ENCODE results near the gene ATP23.

Gene ATP23

DNA sequence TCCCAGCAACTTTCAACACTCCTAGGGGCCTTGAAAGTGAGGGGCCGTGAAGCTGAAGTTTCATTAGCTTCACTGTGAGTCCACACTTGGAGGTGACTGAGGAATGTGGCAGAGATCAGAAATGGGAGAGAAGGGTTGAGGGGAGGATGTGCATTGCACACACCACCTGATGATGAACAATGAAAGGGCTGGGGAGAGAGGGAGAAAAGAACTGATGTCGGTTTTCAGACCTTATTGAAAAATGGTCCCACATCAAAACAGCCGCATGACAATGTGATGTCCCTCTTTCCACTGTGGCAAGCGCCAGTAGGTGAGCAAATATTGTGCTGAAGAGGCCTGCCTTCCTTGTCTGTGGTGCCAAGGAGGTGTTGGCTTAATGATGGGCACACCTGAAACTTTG lies 32.3 kb upstream of the ATP23 start:
- no peak for DNase-seq

- no peak for DNase-seq
Observed at GRCh38 chr12:57909611-57910010, 31.8 kb upstream of the ATP23 start.

- no peak for DNase-seq
Observed at GRCh38 chr12:57918147-57918546, 23.2 kb upstream of the ATP23 start.

- no peak for DNase-seq
Observed at GRCh38 chr12:57927086-57927485, 14.3 kb upstream of the ATP23 start.

- DNase-seq = no peak
Observed at GRCh38 chr12:57929092-57929830, 12.1 kb upstream of the ATP23 start.

DNA sequence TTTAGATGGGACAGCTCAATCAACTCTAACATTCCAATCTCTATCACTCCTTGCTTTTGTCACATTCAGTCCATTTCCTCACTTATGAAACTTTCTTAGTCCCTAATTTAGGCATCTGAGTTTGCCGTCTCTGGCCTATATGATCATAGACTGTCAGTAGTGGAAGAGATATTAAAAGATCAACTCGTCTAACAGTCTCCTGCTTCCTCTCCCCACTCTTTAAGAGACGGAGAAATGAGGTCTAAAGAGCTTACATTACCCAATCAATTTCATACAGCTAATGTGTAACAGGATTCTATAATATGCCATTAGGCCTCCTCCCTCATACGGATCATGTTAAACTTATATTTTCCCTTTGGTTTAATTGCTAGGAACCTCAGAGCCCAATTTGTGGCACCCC lies 6.5 kb upstream of the ATP23 start:
- no peak for DNase-seq

DNA sequence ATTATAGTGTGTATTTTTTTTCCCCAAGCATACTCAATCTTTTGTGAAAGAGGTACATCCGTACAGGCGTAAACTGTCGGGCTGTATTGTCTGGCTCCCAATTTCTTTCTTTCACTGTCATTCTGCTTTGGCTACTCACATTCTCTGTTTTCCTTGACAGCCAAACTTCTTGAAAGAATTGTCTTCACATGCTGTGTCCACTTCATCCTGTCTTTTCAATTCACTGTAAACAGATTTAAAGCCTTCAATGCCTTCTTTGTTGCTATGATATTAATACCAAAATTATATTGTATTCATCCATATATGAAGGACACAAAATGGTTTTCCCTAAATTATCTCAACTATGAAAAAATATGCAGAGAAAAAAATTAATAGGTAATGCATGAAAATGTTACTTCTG lies 6.0 kb upstream of the ATP23 start:
- no peak for DNase-seq

GRCh38 chr12:57935839-57936512 lies 5.4 kb upstream of the ATP23 start:
- peak; percentile 87 to 90 (median 88) for DNase-seq

DNA sequence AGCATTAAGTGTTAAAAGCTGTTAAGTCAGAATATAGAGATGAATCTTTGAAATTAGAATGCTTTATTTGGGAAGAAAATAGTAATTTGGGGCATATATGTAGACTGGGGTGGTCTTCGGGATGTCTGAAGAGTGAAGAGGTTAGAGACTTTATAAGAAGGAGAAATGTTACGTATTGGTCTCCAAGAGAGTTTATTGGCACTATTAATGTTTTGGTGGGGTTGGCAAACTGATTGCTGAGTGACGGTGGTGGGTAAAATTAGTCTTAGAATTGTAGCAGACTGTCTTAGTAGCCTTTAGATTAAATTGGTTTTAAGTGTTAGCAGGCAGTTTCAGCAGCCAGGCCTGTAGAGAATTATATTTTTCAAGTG lies 4.9 kb upstream of the ATP23 start:
- DNase-seq = no peak

- DNase-seq = peak in 2 of 3 donors; percentile 2 to 33
Observed at GRCh38 chr12:57939291-57939690, 2.1 kb upstream of the ATP23 start.

GRCh38 chr12:57940052-57940914 lies 1.1 kb upstream of the ATP23 start:
- no peak for DNase-seq

DNA sequence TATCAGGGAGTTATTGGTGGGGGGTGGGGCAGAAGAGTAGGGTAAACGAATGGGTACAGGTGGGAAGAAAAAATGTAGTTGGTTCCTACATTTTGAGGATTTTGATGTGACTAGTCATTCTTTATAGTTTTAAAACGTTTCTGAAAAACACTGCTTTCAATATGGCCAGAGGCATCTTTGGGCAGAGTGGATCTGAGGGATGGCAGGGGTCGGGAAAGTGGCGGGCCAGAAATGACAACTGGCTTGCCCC lies 527 bp upstream of the ATP23 start:
- no peak for DNase-seq

- DNase-seq = no peak
Observed at GRCh38 chr12:57943438-57944080, 2.2 kb downstream of the ATP23 start.

DNA sequence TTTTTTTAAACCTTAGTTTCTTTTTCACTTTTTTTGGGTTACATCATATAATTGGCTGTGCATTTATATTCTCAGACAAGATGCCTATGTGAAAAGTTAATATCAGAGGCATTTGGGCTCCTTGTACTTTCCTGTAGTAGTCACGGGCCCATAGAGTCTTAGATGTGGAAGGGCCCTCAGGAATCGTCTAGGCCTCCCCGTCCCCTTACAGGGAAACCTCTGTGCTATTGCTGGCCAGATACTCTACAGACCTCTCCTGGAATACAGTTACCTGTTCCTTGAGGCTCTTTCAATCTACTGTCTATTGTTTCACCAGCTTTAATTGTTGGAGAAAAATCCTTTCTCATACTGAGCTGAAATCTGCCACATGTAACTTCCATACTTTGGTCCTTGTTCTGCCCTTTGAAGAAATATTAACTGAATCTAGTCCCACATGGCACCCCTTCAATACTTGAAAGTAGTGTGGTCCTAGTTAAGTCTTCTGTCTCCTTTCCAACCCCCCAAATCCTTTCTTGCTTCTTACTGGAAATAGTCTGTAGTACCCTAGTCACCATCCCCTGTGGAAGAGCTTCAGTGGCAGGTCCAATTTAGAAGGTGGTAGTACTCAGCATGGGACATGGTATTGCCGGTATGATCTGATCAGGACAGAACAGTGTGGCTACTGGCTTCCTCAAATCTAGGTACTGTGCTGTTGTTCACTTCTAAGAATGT lies 3.1 kb downstream of the ATP23 start:
- no peak for DNase-seq

DNA sequence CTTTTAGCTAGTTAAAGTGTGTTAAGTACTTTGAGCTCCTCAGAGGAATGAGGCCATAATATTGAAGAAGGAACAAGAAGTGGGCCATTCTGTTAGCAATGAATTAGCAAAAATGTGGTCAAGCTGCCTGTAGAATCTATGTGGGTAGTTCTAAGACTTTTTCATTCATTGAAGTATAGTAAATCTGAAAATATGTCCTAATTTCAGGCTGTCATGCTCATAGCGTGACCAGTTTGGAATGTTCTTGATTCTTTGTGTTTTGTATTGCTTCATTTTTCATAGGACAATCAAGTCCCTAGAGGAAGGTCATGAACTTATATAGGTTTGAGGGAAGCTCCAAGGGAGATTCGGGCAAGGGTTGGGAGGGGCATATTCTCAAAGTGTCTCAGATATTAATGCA lies 11.4 kb downstream of the ATP23 start:
- no peak for DNase-seq

DNA sequence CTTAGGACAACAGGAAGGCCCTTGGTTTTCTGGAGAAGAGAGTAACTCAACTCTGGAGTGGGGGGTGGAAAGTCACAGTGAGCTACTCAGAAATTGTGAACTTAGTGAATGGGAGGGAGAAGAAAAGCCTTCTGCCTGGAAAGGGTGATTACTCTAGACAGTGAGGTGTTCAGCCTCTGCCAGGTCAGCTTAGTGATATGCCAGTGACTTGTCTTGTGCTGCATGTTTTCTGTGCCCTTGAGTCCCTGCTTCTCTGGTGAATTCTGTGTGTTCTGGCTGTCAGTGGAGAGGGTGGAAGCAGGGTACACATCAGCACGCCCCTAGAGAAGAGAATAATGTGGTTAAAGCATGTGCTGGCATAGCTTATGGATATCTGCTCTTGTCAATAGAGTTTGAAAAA lies 13.4 kb downstream of the ATP23 start:
- no peak for DNase-seq

- no peak for DNase-seq
Observed at GRCh38 chr12:57958061-57958657, 16.8 kb downstream of the ATP23 start.

DNA sequence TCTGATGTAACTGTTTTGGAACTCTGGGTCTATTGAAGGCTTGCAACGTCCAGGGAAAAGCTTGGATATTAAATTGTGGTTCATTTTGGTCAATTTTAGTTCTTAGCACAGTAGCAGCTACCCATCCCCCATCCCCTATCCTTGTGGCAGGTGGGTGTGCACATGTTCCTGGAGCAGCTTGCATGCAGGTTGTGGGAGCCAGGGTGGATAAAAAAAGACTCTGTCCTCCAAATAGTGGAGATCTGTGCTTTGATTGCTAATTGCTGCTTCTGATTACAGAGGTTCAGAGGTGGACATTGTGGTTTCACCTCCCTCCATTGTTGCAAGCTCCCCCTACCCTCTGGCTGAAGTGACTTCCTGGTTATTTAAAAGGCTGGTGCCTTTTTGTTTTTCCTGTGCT lies 23.1 kb downstream of the ATP23 start:
- no peak for DNase-seq

GRCh38 chr12:57965766-57966165 lies 24.4 kb downstream of the ATP23 start:
- peak; percentile 3 to 21 (median 15) for DNase-seq

GRCh38 chr12:57966536-57966935 lies 25.2 kb downstream of the ATP23 start:
- no peak for DNase-seq

- DNase-seq = peak; percentile 28 to 52 (median 42)
Observed at GRCh38 chr12:57983146-57983857, 41.9 kb downstream of the ATP23 start.

Measured in suppressor macrophage treated with lipopolysaccharide for 1 hour (primary cell).